Left ventricle myocardium inferior (tissue), 1 donor: Measurements from ENCODE around the gene SDC1. TPM values are rescaled to one million over a fixed set of nuclear protein-coding genes. Genes with fewer than 3 reads are reported as not detected.

ENCODE experiments used
- DNase-seq: peaks from one replicate; pipeline ENCODE4 v3.0.0-alpha.2; 2020
- H3K27ac ChIP-seq: fragments of 200-600 bp; replicated peaks from 2 replicates; pipeline ENCODE4 v1.8.0; 2021
- H3K27me3 ChIP-seq: fragments of 200-600 bp; 2 replicates; pipeline ENCODE4 v1.8.0; 2021; ENCODE audit warnings: low read depth
- H3K36me3 ChIP-seq: fragments of 200-600 bp; 2 replicates; pipeline ENCODE4 v1.8.0; 2021
- H3K4me1 ChIP-seq: fragments of 200-600 bp; 2 replicates; pipeline ENCODE4 v1.8.0; 2021
- H3K4me3 ChIP-seq: fragments of 200-600 bp; 2 replicates; pipeline ENCODE4 v1.8.0; 2021; ENCODE audit warnings: mild to moderate bottlenecking, moderate library complexity
- H3K9me3 ChIP-seq: fragments of 200-600 bp; replicated peaks from 2 replicates; pipeline ENCODE4 v1.8.0; 2021
- CTCF ChIP-seq: fragments of 200-600 bp; IDR thresholded peaks from 2 replicates; pipeline ENCODE4 v1.8.0; 2021; ENCODE audit warnings: antibody characterized with exemption, mild to moderate bottlenecking, borderline replicate concordance
- intact Hi-C: fragments of 100-400 bp; cut with micrococcal nuclease; formaldehyde crosslinking; loops from one replicate; pipeline ENCODE4 v1.11.0; 2022
- total RNA-seq: library from RNA; stranded (reverse); fragmentation: NEBNext Ultra II Directional; extraction: Animal tissue kit (Norgen Biotek cat#: 25700); gene quantifications from one replicate; pipeline ENCODE4 v1.2.1, GENCODE V29; 2021
- donor health status: DM: no; HTN: yes; CAD: no; lungs with severe emphysema.

The SDC1 gene
- total RNA-seq, 1 donor from 2014 or later, result 0.41 TPM

GRCh38 chr2:20193185-20193584 is 31.7 kb downstream of the SDC1 start:
- Histone ChIP-seq H3K36me3 (no peaks in the 10 kb centered on the region), H3K27ac (no peak overlapping the region), H3K4me1 (no peaks in the 10 kb centered on the region), H3K4me3 (no peak overlapping the region), H3K9me3 (no peaks in the 10 kb centered on the region), H3K27me3 (no peaks in the 10 kb centered on the region)
- no peak for DNase-seq
- no peak for TF ChIP-seq CTCF
- intact Hi-C loops, result no loop called here

GRCh38 chr2:20192781-20193180 is 32.1 kb downstream of the SDC1 start:
- H3K4me3 ChIP-seq, result no peak overlapping the region
- H3K27me3 ChIP-seq, result no peaks in the 10 kb centered on the region
- DNase-seq, result no peak
- no peaks in the 10 kb centered on the region for H3K36me3 ChIP-seq
- H3K27ac ChIP-seq, result no peak overlapping the region
- no peaks in the 10 kb centered on the region for H3K9me3 ChIP-seq
- no peak for TF ChIP-seq CTCF
- intact Hi-C loops, result no loop called here
- H3K4me1 ChIP-seq, result no peaks in the 10 kb centered on the region

GRCh38 chr2:20191714-20192569 is 33.0 kb downstream of the SDC1 start:
- Histone ChIP-seq H3K27me3 (no peaks in the 10 kb centered on the region), H3K4me1 (no peaks in the 10 kb centered on the region), H3K4me3 (no peak overlapping the region), H3K36me3 (no peaks in the 10 kb centered on the region), H3K9me3 (no peaks in the 10 kb centered on the region), H3K27ac (no peak overlapping the region)
- DNase-seq, result peak; percentile 28
- intact Hi-C loops, result no loop called here
- no peak for TF ChIP-seq CTCF

- TF ChIP-seq CTCF, result no peak
- Histone ChIP-seq H3K4me1 (no peaks in the 10 kb centered on the region), H3K4me3 (no peak overlapping the region), H3K9me3 (no peaks in the 10 kb centered on the region), H3K36me3 (no peaks in the 10 kb centered on the region), H3K27ac (no peak overlapping the region), H3K27me3 (no peaks in the 10 kb centered on the region)
- no peak for DNase-seq
- intact Hi-C loops, result no loop called here
Observed at GRCh38 chr2:20190876-20191713, 33.8 kb downstream of the SDC1 start.

- H3K27ac ChIP-seq, result no peak overlapping the region
- intact Hi-C loops, result no loop called here
- no peaks in the 10 kb centered on the region for H3K36me3 ChIP-seq
- H3K4me1 ChIP-seq, result no peaks in the 10 kb centered on the region
- no peak for TF ChIP-seq CTCF
- DNase-seq, result no peak
- H3K4me3 ChIP-seq, result no peak overlapping the region
- no peaks in the 10 kb centered on the region for H3K9me3 ChIP-seq
- H3K27me3 ChIP-seq, result no peaks in the 10 kb centered on the region
Observed at GRCh38 chr2:20190170-20190569, 34.8 kb downstream of the SDC1 start.
